ENCODE measurements around the gene LAMC1.

LAMC1 gene

DNA sequence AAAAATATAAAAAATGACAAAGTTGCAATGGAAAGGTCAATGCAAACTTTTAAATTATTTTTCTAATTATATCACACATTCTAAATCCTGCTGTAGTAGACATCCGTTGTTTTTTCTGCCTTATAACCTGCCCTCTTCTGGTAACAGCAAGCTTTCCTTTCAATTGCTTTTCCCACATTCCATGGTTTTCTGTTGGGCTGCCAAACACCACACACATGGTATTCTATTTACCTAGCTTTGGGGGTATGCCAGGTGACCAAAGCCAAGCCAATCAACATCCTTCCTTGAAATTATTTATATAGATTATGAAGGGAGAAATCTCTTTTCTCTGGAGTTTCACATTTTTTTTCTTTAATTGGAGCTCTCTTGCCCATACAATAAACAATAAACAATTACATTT is 3.4 kb upstream of the LAMC1 start:
- no peak for DNase-seq (ENCODE audit: low read depth in 2 of 2, low spot score in 1 of 2)

DNA sequence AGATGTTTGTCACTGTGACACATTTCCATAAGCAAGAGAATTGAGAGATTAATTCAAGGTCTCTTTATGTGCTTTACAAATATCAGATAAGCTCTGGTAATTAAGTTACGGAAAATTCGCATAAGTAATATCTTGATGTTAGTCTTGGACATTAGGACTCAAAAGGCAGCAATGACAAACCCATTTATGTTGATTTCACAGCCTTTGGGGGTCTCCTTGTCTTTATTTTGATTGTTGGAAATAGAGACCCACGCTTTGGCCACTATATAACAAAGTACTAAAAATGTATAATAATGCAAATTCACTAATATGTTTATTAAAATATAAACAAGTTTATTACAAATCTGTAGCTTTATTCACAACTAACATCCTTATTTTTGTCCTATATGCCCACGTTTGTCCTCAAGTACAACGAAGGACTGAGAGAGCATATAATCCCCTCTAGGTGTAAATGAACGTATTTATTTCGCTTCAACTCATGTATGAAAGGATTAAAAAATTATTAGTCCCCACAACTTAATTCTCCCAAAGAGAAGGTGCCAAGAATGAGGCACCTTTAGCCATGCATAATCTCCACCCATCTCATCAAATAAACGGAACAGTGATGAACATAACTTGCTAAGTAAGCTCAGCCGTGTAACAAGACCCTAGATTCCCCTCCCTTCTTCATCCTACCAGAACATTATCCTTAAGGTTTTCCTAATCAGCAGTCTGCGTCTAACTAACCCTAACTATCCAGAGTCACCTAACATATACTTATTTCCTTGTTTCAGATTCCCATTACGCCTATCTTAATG is 1.6 kb upstream of the LAMC1 start:
- no peak for DNase-seq (ENCODE audit: low read depth in 2 of 2, low spot score in 1 of 2)

DNA sequence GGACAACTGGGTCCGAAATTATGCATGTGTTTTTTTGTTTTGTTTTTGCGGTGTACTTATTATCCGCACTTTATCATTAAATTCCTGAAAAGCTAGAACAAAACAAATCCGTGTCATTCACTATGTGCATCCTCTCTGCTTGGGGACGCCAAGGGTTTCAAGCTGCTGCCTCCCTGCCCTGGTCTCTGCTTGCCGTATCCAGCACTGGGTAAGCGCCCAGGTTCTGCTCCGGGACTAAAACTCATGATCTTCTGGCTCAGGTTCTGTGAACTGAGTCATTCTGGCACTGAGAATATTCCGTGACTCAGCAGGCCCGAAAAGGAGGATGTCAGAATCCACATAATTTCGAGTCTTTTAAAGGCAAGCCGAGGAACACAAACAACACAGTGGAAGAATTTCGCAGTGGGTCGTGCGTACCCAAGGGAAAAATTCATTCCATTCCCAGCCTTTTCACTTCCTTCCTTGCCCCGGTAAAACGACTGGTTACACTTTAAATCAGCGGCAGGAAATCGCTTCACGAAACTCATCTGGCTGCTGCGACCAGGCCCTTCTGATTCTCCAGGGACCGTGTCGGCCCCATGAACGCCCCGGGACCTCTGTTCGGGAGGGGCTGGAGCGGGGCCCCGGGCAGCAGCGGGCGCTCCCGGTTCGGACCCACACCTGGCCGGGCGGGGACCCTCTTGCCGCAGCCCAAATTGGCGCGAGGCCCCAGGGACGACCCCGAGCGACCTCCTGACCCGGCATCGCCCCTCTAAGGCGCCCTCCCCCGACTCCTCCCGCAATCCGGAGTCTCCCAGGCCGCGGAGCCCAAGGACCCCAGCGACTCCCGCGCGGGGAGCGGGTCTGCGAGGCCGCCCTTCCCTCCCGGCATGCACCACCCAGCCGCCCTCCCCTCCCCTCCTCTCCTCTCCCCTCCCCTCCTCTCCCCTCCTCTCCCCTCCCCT is 746 bp upstream of the LAMC1 start:
- DNase-seq (ENCODE audit: low read depth in 2 of 2, low spot score in 1 of 2) = no peak

DNA sequence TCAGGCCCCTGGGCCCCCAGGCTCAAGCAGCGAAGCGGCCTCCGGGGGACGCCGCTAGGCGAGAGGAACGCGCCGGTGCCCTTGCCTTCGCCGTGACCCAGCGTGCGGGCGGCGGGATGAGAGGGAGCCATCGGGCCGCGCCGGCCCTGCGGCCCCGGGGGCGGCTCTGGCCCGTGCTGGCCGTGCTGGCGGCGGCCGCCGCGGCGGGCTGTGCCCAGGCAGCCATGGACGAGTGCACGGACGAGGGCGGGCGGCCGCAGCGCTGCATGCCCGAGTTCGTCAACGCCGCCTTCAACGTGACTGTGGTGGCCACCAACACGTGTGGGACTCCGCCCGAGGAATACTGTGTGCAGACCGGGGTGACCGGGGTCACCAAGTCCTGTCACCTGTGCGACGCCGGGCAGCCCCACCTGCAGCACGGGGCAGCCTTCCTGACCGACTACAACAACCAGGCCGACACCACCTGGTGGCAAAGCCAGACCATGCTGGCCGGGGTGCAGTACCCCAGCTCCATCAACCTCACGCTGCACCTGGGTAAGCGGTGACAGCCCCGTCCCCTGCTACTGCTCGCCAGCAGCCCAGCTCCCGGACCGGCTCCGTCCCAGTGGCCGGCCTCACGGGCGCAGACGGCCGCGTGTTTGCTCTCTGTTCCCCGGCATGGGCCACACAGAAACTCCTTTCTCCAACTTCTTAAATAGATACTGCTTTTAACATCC is 539 bp downstream of the LAMC1 start:
- peak in 1 of 2 donors; percentile 1 for DNase-seq (ENCODE audit: low read depth in 2 of 2, low spot score in 1 of 2)

DNA sequence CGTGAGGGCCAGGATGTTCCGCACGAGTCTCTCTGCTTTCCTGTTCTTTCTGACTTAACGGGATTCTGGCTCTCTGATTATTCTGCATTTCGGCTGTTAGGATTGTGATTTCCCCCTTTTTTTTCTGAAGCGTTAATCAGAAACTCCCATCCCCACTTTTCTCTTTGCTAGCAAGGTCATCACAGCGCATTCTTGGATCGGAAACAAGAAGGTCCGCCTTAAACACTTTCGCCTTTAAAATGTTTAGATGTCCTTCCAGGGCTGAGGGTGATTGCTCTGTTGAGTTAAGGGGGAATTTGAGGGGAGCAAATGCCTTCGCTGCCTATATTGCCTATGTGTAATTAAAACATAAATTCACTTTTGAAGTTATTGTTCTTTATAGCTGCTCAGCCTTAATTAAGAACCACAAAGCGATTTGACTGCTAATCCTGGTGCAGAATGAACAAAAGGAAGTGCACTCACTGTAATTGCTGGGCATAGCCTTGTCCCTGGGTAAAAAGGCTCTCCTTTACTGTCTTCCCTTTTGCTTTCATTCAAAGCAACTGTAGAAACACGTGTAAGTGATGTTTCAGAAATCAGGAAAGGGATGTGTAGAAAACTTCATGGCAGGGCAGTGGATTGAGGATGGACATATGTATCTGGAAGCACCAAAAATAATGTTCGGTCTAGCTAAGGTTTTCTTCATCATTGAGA is 1.2 kb downstream of the LAMC1 start:
- no peak for DNase-seq (ENCODE audit: low read depth in 2 of 2, low spot score in 1 of 2)

DNA sequence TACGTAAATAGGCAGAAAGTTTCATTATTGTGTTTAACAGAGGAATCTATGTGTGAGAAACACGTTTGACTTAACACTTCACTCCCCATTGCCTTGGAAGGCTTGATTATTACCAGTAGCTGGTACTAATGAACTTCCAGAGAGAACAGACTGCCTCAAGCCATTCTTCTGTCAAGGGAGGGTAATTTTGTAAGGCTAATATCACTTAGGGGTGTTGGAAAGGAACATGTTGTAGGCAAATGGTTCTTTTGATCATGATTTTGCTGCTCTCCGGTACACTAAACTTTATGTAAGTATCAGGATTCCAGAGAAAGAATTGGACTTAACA is 1.8 kb downstream of the LAMC1 start:
- no peak for DNase-seq (ENCODE audit: low read depth in 2 of 2, low spot score in 1 of 2)

DNA sequence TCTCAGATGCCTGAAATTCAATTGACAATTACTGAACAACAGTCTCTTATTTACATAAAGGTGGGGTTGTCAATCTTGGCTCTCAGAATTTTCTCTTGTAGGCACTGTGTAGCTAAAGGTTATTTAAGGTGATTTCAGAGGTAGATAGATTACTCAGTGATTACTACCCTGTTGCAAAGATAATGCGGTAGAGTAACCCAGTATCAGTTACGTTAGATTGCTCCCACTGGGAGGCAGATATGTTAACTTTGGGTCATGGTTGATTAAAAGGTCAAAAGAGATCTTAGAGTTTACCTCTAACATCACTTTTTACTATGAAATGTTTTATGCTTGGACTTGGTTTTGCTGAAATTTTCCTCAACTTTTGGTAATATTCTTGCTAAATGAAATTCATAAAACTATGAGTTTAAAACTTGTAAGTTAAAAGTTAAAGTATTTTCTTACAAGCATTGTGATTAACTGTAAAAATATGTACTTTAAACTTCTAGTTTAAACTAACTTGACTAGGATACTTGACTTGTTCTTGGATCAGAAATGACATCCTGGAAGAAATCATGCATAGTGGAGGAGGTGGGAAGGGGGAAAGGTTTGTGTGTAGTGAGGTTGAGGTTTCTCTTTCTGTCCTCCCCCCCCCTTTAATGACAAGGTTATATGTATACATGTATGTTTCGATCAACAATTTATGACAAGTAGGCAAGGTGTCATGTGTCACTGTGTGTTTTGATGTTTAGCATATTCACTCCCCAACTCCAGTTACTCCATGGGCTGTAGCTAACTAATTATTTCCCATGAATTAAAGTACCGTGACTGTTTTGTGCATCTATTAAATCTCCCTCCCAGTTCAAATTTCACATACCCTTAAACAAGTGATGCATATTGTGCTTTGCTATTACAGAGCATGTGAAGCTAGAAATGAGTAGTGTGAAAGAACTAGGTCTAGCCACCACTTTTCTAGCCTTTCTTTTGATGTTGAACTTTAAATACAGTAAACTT is 2.9 kb downstream of the LAMC1 start:
- DNase-seq (ENCODE audit: low read depth in 2 of 2, low spot score in 1 of 2) = no peak

DNA sequence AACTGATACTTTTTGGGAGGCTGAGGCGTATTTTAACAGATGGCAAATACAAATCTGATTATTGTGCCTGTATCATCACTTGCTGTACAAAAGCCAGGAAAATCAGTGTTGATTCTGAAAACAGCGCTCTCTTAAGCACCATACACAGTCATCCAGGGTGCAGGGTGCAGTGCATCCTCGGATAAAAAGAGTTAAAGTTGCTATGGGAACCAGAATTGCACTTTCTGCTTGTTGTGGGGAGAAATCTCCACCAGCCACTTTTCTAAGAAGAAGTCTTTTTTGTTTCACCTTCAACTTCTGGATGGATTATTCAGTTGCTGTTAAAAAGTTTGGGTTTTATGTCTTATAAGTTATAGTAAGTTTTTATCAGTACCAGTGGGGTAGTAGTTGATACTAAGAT is 3.8 kb downstream of the LAMC1 start:
- DNase-seq (ENCODE audit: low read depth in 2 of 2, low spot score in 1 of 2) = no peak

DNA sequence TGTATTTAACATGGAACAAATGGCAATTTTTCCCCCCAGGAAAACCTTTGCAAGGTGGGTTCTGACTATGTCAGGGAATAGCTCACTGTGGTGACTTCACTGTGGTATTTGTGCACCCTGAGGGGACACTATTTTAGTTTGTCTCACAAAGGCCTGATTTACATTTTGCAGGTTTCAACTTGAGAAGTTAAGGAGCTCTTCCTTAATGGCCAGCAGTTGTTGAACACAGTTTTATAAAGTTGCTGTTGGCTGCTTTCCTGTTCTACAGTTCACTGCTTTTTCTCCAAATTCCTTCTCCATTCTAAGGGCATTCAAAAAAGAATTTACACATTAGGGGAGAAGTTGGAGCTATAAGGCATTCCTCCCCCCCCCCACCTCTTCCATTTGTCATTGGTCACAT is 4.6 kb downstream of the LAMC1 start:
- no peak for DNase-seq (ENCODE audit: low read depth in 2 of 2, low spot score in 1 of 2)

DNA sequence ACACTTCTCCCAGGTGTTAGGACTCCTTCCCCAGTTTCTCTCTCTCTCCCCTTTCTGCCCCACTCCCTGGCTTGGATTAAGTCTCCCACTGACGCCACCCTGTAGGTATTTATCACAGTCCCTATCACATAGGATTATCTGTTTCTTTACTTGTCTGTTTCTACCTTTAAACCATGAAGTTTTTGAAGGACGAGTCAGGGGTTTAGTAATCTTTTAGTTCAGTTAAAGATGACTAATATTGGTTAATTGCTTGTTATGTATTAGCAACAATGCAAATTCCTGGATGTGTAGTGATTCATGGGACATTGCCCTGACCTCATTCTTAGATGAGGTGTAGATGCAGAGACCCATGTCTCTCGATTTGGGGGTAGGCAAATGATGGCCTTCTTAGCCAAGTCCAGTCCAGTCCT is 6.4 kb downstream of the LAMC1 start:
- no peak for DNase-seq (ENCODE audit: low read depth in 2 of 2, low spot score in 1 of 2)

DNA sequence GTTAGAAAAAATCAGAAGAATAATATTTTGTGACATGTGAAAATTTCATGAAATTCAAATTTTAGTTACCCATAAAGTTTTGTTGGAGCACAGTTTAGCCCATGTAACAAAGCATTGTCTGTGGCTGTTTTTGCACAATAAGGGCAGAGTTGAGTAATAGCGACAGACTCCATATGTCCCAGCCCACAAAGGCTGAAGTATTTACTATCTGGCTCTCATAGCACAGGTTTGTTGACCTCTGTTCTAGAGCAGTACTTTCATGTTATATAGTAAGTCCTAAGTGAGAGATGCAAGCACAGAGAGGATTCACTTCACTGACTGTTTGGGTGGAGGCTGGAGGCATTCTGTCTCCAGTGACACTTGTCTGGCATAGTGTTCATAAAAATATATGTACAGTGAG is 6.8 kb downstream of the LAMC1 start:
- DNase-seq (ENCODE audit: low read depth in 2 of 2, low spot score in 1 of 2) = no peak

DNA sequence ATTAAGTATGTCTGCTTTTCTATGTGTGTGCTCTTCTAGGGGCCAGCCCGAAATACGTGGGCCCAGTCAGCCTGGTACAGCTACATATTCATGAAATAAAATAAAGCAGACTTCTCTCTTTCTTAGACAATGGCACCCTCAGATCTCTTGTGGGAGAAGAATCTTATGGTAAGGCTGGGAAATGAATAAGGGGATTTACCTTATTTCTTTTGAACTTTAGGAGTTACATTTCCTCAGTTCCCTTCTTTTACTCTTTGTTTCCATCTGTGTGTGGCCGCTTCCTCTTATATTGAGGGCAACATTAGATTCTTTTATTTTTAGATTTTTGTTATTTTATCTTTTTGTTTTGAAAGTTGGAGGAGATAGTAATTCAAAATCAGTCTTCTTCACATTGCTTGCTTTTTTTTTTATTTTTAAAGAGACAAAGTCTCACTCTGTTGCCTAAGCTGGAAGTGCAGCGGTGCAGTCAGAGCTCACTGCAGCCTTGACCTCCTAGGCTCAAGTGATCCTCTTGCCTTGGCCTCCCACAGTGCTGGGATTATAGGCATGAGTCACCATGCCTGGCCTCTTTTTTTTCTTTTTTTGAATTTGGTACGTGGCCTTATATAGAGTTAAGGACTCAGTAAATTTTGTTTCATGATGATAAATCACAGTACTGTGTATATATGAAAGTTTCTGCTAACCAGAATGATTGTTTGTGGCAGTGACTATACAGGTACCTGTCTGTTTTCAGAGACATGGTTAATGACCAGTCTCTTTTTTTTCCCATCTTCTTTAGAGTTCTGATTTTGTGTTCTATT is 9.1 kb downstream of the LAMC1 start:
- DNase-seq (ENCODE audit: low read depth in 2 of 2, low spot score in 1 of 2) = no peak

DNA sequence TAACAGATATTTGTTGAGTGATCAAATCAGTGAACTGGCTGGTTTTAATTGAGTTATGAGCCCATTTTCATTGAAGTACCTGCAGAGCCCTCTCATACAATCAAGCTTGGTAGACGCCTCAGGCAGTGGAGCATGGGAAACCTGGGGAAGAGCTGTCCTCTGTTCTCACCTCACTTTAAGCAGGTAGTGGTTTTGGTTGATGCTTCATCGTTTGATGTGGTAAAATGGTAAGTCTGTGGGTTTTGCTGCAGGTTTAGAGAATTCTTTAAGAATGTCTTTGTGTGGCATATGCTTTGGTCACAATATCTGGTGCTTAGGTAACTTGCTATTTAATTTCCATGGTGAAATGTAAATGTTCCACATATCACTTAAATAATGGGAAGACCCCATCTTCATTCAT is 10.0 kb downstream of the LAMC1 start:
- no peak for DNase-seq (ENCODE audit: low read depth in 2 of 2, low spot score in 1 of 2)

DNA sequence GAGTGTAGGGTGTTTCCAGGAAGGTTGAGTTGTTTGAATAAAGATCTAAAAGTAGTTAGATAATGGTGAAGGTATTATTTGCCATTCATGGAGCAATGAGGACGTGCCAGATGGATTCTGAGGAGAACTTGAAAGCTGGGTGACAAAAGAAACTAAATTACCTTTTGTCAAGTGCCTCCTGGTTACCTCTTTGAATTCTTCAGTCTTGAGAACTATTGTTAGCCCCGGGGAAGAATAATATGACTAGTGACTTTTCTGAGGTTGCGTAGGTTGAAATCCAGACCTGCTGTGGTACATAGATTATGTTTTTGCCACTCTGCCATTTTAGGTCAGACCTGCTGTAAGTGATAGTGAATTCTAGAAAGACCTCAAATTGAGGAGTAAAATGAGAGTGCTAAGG is 11.5 kb downstream of the LAMC1 start:
- no peak for DNase-seq (ENCODE audit: low read depth in 2 of 2, low spot score in 1 of 2)

DNA sequence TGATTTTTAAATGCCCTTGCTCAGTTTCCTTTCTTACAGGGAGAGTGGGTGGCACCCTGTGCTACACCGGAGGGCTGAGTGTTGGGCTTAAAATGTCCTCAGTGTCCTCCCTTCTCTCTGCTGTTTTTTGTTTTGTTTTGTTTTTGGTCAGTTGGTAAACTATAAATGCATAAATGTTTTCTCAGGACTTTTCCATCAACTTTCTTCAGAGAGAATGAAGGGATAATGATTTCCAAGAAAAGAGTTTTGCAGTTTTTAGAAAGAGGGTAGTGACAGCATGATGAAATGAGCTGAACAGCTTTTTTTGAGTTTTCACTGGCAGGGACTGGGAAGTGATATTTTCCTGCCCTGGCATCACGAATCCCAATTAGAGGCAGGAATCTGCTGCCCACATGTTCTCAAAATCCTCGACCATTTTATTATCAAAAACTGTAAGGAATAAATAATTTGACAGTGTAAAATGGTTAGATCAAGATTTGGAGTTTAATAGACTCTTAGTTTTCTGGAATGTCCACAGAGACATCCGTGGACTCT is 15.2 kb downstream of the LAMC1 start:
- DNase-seq (ENCODE audit: low read depth in 2 of 2, low spot score in 1 of 2) = no peak

DNA sequence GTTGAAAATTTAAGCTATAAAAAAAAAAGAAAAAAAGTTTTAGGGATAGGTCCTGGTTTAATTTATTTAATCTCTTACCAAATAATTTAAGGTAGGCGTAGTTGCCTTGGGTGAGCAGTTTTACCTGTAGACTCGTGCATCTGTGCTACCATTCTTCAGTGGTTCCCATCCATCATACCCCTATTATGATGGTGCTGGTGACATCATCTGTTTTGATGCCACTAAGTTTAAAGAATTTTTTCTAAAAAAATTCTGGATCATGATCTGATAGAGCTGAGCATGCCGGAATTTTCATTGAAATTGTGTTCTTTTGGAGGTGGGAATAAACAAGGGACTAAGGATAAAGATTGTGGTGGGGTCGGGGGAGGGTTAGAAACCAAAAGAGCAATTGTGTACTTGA is 15.7 kb downstream of the LAMC1 start:
- DNase-seq (ENCODE audit: low read depth in 2 of 2, low spot score in 1 of 2) = no peak

DNA sequence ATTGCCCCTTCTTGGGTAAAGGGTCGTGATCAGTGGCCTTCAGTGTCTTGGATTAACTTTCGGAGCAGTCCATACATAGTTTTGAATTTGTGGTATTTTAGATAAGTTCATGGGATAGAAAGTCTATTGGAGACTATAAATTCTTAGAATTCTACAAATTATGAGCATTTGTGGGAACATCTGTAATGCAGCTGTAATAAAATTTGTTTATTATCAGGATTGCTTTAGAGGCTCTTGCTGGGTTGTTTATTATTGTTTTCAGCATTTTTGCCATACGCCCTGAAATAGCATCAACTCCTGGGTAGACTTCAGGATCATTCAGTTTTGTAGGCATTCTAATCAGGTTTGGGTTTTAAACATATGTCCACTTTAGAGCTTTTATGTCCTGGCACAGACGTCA is 16.1 kb downstream of the LAMC1 start:
- no peak for DNase-seq (ENCODE audit: low read depth in 2 of 2, low spot score in 1 of 2)

DNA sequence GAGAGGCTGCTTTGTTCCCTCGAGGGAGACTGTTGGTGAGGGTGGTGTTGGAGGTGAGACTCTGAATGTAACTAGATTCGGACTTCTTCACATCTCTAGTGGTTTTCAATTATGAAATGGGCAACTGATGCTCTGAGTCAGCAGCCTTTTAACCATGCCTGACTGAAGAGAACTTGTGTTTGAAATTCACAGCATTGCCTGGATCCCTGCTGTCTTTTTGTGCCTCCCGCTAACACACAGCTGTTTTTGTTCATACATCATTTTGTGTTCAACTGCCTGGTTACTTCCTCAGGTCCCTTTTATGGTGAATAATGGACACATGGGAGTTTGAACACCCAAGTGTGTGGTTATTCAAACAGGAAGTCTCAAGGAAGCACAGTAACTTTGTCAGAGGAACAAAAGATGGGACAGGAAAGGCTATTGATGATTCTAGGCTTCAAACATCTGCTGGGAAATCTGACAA is 16.8 kb downstream of the LAMC1 start:
- DNase-seq (ENCODE audit: low read depth in 2 of 2, low spot score in 1 of 2) = no peak

DNA sequence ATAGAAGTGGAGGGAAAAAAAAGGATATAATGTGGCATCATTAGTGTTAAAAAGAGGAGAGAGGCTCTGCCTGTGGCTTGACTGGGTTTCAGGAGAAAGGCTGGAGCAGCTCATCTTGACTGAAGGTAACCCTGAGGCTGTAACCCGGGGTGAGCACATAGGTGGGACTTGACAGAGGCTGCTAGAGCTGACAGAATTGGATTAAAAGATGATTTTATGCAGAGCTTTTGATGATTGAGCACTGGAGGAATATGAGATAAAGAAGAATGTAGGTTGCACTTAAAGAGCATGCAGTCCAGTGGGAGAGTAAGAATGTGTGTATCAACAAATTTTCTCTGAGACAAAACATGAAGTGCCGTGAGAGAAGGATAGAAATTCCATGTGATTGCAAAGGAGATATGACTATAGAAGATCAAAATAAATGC is 17.3 kb downstream of the LAMC1 start:
- no peak for DNase-seq (ENCODE audit: low read depth in 2 of 2, low spot score in 1 of 2)

Measured in stimulated activated CD8-positive, alpha-beta memory T cell treated with anti-CD3 and anti-CD28 coated beads, Interleukin-4, amount 100 ng/mL, for 4 hours (primary cell).